Mesendoderm (in vitro differentiated cells): ENCODE data around the gene TRIM29.
A peak's percentile ranks its signal among the peaks of the same experiment; 100 is the strongest.

Experiments used
- DNase-seq: peaks from one replicate; pipeline ENCODE4 v3.0.0; 2013
- H2AK5ac ChIP-seq: 2 replicates; pipeline ENCODE4 v1.6.1; 2013; ENCODE audit warnings: low read length, inconsistent platforms
- H2BK120ac ChIP-seq: 2 replicates; pipeline ENCODE4 v1.6.1; 2013; ENCODE audit warnings: low read depth, mild to moderate bottlenecking, low read length, moderate library complexity, mixed read lengths
- H2BK15ac ChIP-seq: replicated peaks from 2 replicates; pipeline ENCODE4 v1.6.1; 2013; ENCODE audit warnings: low read depth, mild to moderate bottlenecking, moderate library complexity
- H2BK5ac ChIP-seq: 2 replicates; pipeline ENCODE4 v1.6.1; 2013; ENCODE audit warnings: low read length, inconsistent platforms
- H3K18ac ChIP-seq: 2 replicates; pipeline ENCODE4 v1.6.1; 2013; ENCODE audit warnings: mild to moderate bottlenecking, low read length, mixed read lengths
- H3K23ac ChIP-seq: one replicate; pipeline ENCODE4 v1.6.1; 2013; ENCODE audit warnings: low read length
- H3K27ac ChIP-seq: 2 replicates; pipeline ENCODE4 v1.5.1; 2013; ENCODE audit warnings: low read depth, mild to moderate bottlenecking, inconsistent platforms, low read length, moderate library complexity
- H3K27me3 ChIP-seq: 2 replicates; pipeline ENCODE4 v1.6.1; 2013; ENCODE audit warnings: low read length, control low read depth, mild to moderate bottlenecking, inconsistent platforms; ENCODE audit not compliant: insufficient read depth, poor library complexity
- H3K36me3 ChIP-seq: 2 replicates; pipeline ENCODE4 v1.6.1; 2013; ENCODE audit warnings: low read length, inconsistent platforms; ENCODE audit not compliant: control insufficient read depth, insufficient read depth
- H3K4ac ChIP-seq: one replicate; pipeline ENCODE4 v1.6.1; 2013; ENCODE audit warnings: low read depth, mild to moderate bottlenecking, low read length, moderate library complexity
- H3K4me1 ChIP-seq: 2 replicates; pipeline ENCODE4 v1.6.1; 2013; ENCODE audit warnings: low read depth, low read length, inconsistent platforms; ENCODE audit not compliant: control insufficient read depth
- H3K4me2 ChIP-seq: 2 replicates; pipeline ENCODE4 v1.6.1; 2013; ENCODE audit warnings: low read length
- H3K4me3 ChIP-seq: 2 replicates; pipeline ENCODE4 v1.5.1; 2013; ENCODE audit warnings: mild to moderate bottlenecking, low read length
- H3K56ac ChIP-seq: one replicate; pipeline ENCODE4 v1.6.1; 2013; ENCODE audit warnings: low read length
- H3K79me1 ChIP-seq: 2 replicates; pipeline ENCODE4 v1.6.1; 2013; ENCODE audit warnings: low read length, inconsistent platforms
- H3K79me2 ChIP-seq: 2 replicates; pipeline ENCODE4 v1.6.1; 2013; ENCODE audit warnings: mild to moderate bottlenecking, low read length; ENCODE audit not compliant: control insufficient read depth, insufficient read depth
- H3K9ac ChIP-seq: 2 replicates; pipeline ENCODE4 v1.6.1; 2013; ENCODE audit warnings: low read length, inconsistent platforms
- H4K5ac ChIP-seq: one replicate; pipeline ENCODE4 v1.6.1; 2013; ENCODE audit warnings: low read length
- H4K8ac ChIP-seq: one replicate; pipeline ENCODE4 v1.6.1; 2013; ENCODE audit warnings: low read depth, mild to moderate bottlenecking, control low read depth, low read length, moderate library complexity
- WGBS: extraction: QIAGEN DNeasy Blood & Tissue Kit; methylation state at CpG from one replicate; pipeline ENCODE4 v1.1.7; 2013; ENCODE audit warnings: low lambda C conversion rate, missing lambda C conversion rate; ENCODE audit not compliant: insufficient coverage; ENCODE audit errors: extremely low coverage; 5-methylcytosine and 5-hydroxymethylcytosine counted together

The TRIM29 gene

DNA sequence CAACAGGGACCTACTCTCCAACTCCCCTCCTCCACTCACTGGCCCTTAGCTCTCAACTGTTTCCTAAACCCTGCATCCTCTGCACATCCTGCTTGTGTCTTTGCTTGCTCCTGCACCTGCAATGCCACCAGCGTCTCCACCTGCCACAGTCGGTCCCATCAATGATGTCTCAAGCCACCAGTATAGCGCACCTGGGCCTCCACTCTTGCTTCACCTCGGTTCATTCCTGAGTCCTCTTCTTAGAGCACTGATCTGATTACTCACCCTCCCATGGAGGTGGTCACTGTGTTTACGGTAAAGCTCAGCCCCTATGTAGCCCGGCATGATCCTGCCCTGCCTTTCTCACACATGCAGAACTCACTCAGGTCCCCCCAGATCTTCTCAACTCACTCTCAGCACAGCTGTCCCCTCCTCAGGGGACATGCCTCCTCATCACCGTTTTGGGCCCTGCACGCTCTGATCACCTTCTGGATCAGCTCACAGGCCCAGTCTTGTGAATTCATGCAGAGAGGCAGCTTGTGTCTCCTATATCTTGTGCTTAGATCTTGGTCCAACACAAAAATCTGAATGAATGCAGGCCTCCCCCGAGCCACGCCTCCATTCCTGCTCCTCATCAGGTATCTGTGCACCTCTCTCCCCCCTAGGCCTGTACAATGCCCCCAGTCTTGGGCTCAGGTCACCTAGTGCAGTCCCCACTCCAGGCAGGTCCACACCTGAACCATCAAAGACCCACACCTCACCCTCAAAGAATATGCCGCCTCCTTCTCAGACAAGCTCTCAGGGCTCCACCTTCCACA, 31.4 kb downstream of the TRIM29 start:
- Histone ChIP-seq H3K56ac (no peak overlapping the region), H3K23ac (peak overlapping the region; percentile 66), H2BK120ac (no peak overlapping the region), H2BK5ac (no peak overlapping the region), H3K36me3 (no peaks in the 10 kb centered on the region), H2BK15ac (no peak overlapping the region), H3K18ac (no peak overlapping the region), H3K4me3 (no peak overlapping the region), H4K8ac (no peak overlapping the region), H3K4ac (no peak overlapping the region), H3K27me3 (no peaks in the 10 kb centered on the region), H4K5ac (no peak overlapping the region), H3K9ac (no peak overlapping the region), H3K4me2 (no peak overlapping the region), H3K27ac (no peak overlapping the region), H3K79me1 (no peaks in the 10 kb centered on the region), H3K4me1 (no peaks in the 10 kb centered on the region), H3K79me2 (no peaks in the 10 kb centered on the region), H2AK5ac (no peak overlapping the region)
- WGBS, result no CpG with 5 or more reads among the region's 11 CpGs
- no peak for DNase-seq

DNA sequence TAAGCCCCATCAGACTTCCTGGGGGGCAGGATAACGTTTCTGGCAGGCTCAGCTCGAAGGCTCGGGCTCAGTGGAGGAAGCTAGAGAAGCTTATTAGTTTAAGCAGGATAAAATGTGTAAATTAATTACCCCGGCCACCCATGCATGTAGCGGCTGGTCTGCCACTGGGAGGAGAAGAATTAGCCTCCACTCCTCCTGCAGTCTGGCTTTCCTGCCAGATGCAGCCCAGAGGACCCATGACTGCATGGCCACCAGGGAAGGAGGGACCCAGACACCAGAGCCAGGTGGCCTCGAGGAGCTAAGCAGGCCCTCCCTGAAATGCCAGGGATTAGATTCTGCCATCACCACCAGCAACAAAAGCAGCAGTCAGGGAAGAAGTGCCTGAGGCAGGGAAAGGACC, 32.3 kb downstream of the TRIM29 start:
- Histone ChIP-seq H3K4me3 (no peak overlapping the region), H3K79me2 (no peaks in the 10 kb centered on the region), H3K4me1 (no peaks in the 10 kb centered on the region), H2BK5ac (no peak overlapping the region), H3K23ac (peak overlapping the region; percentile 37), H3K4me2 (no peak overlapping the region), H3K18ac (no peak overlapping the region), H2BK120ac (no peak overlapping the region), H3K79me1 (no peaks in the 10 kb centered on the region), H2AK5ac (no peak overlapping the region), H3K27me3 (no peaks in the 10 kb centered on the region), H4K5ac (no peak overlapping the region), H3K36me3 (no peaks in the 10 kb centered on the region), H3K9ac (no peak overlapping the region), H2BK15ac (no peak overlapping the region), H3K27ac (no peak overlapping the region), H3K56ac (no peak overlapping the region), H4K8ac (no peak overlapping the region), H3K4ac (no peak overlapping the region)
- no CpG with 5 or more reads among the region's 6 CpGs for WGBS
- DNase-seq, result no peak

DNA sequence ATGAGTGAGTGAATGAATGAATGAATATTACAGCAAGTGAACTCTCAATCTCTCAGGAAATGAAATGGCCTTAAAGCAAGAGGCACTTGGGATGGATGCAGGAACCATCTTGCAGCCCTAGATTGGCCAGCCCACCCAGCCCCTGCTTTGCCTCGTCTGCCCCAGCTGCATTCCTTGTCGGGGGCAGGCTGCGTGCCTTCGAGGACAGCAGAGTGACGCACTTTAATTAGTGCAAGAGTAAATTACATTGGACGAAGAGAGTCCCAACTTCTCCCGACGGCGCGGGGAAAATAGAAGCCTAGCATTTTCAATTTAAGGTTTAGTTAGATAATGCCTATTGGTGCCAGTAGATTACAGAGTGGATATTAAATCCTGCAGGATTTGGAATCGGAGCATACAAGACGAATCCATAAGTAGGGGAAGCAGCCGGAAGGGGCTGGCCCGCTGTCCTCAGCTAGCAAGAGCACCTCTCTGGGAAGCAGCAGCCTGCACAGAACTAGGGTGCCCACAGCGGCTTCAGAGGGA, 33.8 kb downstream of the TRIM29 start:
- Histone ChIP-seq H3K27ac (no peak overlapping the region), H3K23ac (no peak overlapping the region), H3K9ac (no peak overlapping the region), H2BK120ac (no peak overlapping the region), H3K56ac (no peak overlapping the region), H3K79me1 (no peaks in the 10 kb centered on the region), H4K8ac (no peak overlapping the region), H3K4me1 (no peaks in the 10 kb centered on the region), H3K27me3 (no peaks in the 10 kb centered on the region), H2BK15ac (no peak overlapping the region), H4K5ac (no peak overlapping the region), H3K4me3 (no peak overlapping the region), H3K4me2 (no peak overlapping the region), H3K18ac (no peak overlapping the region), H2BK5ac (no peak overlapping the region), H3K4ac (no peak overlapping the region), H3K36me3 (no peaks in the 10 kb centered on the region), H3K79me2 (no peaks in the 10 kb centered on the region), H2AK5ac (no peak overlapping the region)
- DNase-seq, result no peak
- WGBS, result no CpG with 5 or more reads among the region's 15 CpGs

DNA sequence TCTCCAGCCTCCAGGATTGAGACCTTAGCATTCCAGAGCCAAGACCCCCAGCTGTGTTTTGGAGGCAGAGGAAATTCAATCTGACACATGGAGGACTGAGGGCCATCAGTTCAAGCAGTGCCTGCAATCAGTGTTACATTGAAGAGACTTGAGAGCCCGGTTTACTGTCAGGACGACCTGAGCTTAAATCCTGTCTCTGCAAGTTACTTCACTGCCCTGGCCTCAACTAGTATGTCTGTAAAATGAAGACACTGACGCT, 35.1 kb downstream of the TRIM29 start:
- no peak overlapping the region for H2BK15ac ChIP-seq
- H3K18ac ChIP-seq, result no peak overlapping the region
- no peak overlapping the region for H3K56ac ChIP-seq
- no peak overlapping the region for H3K4me3 ChIP-seq
- no peaks in the 10 kb centered on the region for H3K4me1 ChIP-seq
- H4K5ac ChIP-seq, result no peak overlapping the region
- H3K4me2 ChIP-seq, result no peak overlapping the region
- DNase-seq, result peak; percentile 55
- H2BK5ac ChIP-seq, result no peak overlapping the region
- no peaks in the 10 kb centered on the region for H3K79me2 ChIP-seq
- H3K4ac ChIP-seq, result no peak overlapping the region
- WGBS, result no CpG with 5 or more reads among the region's 3 CpGs
- H3K27me3 ChIP-seq, result no peaks in the 10 kb centered on the region
- no peak overlapping the region for H3K9ac ChIP-seq
- no peak overlapping the region for H2AK5ac ChIP-seq
- H3K27ac ChIP-seq, result no peak overlapping the region
- no peaks in the 10 kb centered on the region for H3K79me1 ChIP-seq
- H4K8ac ChIP-seq, result no peak overlapping the region
- no peak overlapping the region for H2BK120ac ChIP-seq
- H3K36me3 ChIP-seq, result no peaks in the 10 kb centered on the region
- no peak overlapping the region for H3K23ac ChIP-seq

DNA sequence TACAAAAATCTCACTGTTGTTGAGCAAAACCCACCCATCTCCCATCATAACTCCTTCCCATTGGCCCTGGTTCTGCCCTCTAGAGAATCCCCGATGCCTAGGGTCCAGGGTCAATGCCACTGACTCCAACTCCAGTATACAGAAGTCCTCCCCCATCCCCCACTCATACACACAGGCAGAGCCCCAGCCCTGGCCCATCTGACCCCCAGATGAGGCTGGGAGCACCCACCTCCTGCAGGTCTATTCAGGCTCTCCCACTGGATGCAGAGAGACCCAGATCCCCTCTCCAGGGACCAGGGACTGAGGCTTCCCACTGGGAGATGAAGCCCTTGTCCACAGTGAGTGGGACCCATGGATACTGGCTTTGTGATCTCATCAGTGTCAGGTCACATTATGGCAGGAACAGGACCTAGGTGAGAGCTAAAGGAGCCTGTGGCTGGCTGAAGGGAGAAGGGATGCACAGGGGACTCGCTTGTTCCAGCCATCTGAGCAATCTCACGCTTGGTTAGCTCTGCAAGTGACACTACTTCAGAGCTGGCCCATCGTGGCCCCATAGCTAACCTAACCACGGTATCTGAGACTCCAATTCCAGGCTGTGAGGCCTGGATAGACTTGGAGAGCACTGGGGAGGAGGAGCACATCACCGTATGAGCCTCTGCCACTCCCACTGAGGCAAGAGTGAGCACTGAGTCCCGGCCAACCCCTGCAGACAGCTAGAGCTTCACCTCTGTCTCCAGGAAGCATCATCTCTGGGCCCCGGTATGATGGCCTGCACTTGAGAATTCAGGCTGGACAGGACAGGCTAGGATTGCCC, 35.7 kb downstream of the TRIM29 start:
- no peak overlapping the region for H3K9ac ChIP-seq
- H2BK120ac ChIP-seq, result no peak overlapping the region
- WGBS, result no CpG with 5 or more reads among the region's 8 CpGs
- H3K4ac ChIP-seq, result no peak overlapping the region
- H2AK5ac ChIP-seq, result no peak overlapping the region
- H4K5ac ChIP-seq, result no peak overlapping the region
- H3K18ac ChIP-seq, result no peak overlapping the region
- no peak overlapping the region for H4K8ac ChIP-seq
- no peak overlapping the region for H3K4me3 ChIP-seq
- H3K23ac ChIP-seq, result no peak overlapping the region
- no peak overlapping the region for H3K4me2 ChIP-seq
- peaks cover 3% of the 10 kb centered on the region for H3K4me1 ChIP-seq
- no peak overlapping the region for H3K27ac ChIP-seq
- H3K79me2 ChIP-seq, result no peaks in the 10 kb centered on the region
- no peaks in the 10 kb centered on the region for H3K36me3 ChIP-seq
- DNase-seq, result no peak
- H3K56ac ChIP-seq, result peak overlapping the region; percentile 5
- no peak overlapping the region for H2BK15ac ChIP-seq
- H3K27me3 ChIP-seq, result no peaks in the 10 kb centered on the region
- H3K79me1 ChIP-seq, result no peaks in the 10 kb centered on the region
- H2BK5ac ChIP-seq, result no peak overlapping the region
